GM18907 (cell line): ENCODE measurements around the gene AHSP.
"Not testable (repeated sequence)": the region's sequence is repeated elsewhere in the genome, so short reads cannot be mapped to it uniquely, and the experiment has no call there.

ENCODE experiments used
- ATAC-seq: cut with Tn5 transposase; IDR thresholded peaks from one replicate; pipeline ENCODE4 v1.9.1; 2021; ENCODE audit warnings: mild to moderate bottlenecking, moderate library complexity; ENCODE audit not compliant: unreplicated experiment

Gene AHSP, protein sequence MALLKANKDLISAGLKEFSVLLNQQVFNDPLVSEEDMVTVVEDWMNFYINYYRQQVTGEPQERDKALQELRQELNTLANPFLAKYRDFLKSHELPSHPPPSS

GRCh38 chr16:31527734-31528274 is at the start of gene AHSP:
Gene AHSP, plus strand, starts transcription at chr16:31527900. Its CDS starts 240 bp downstream, at chr16:31528140.
- no peak for ATAC-seq

DNA sequence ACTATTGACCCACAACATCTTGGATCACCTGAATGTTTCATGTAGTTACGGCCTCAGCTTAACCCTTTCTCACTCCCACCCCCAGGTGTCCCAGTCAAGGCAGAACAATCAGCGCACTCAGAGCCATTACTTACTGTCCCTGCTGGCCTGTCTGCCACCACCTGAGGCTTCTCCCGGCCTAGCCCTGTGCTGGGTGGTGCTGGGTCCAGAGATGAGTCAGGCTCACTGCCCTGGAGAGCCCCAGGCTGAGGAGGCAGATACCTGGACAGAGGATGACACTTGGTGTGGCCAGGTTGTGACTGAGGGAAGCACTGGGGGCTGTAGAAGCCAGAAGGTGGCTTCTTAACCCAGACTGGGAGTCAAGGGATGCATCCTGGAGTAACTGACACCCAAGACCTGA is 48.7 kb upstream of the AHSP start:
- ATAC-seq: no peak

GRCh38 chr16:31479751-31480150 is 47.9 kb upstream of the AHSP start:
- no peak for ATAC-seq

DNA sequence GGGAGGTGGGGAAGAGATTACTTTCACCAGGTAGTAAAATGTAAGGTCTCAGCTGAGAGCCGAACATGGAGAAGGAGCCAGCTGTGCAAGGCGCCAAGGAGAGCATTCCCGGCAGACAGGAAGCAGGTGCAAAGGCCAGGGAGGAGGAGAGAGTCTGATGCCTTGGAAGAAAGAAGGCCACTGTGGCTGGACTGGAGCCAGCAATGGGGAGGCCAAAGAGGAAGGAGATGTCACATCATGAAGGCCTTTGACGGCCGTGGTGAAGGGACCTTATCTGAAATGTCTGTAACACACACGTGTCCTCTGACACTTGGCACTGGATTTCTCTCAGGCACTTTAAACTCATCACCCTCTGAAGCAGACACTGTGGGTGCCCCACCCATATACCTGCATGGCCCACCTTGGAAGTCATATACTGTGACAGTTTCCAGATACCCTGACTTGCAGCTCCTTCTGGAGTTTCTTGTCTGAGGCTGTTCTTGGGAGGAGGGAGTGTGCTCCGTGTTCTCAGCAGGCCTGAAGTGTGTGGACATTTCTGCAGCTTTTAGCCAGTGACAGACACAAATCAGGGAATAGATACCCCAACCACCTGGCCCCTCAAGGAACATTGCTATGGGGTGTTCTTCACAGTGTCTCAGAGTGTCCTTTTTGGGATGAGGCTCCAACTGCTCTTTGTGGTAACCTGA is 46.7 kb upstream of the AHSP start:
- no peak for ATAC-seq

DNA sequence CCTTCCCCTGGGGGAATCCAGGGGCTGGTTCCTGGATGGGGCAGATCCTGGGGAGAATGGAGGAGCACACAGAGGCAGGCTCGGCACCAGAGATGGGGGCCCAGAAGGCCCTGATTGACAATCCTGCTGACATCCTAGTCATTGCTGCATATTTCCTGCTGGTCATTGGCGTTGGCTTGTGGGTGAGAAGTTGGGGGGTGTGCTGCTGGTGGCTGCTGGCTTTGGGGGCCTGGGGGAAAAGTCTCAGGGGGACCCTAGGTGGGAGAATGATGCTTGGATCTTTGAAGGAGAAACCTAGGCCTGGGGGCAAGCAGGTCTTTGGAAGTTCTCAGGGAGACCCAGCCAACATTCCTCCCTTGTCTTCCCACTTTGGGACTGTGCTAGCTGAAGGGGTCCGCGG is 44.6 kb upstream of the AHSP start, which contains the start of gene SLC5A2:
SLC5A2 (plus strand) TSS at position 43 of the 400 bp plus-strand sequence; CDS start at position 57, 14 bp downstream.
- no peak for ATAC-seq

DNA sequence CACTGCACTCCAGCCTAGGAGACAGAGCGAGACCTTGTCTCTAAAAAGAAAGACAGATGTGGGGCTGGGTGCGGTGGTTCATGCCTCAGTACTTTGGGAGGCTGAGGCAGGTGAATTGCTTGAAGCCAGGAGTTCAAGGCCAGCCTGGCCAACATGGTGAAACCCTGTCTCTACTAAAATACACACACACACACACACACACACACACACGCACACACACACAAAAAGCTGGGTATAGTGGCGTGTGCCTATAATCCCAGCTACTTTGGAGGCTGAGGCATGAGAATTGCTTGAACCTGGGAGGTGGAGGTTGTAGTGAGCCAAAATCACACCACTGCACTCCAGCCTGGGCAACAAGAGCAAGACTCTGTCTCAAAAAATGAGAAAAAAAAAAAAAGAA is 43.7 kb upstream of the AHSP start:
- ATAC-seq: not testable (repeated sequence)

- ATAC-seq: no peak
Observed at GRCh38 chr16:31484491-31485171, 43.1 kb upstream of the AHSP start.

GRCh38 chr16:31485571-31485970 is 42.1 kb upstream of the AHSP start:
- ATAC-seq: no peak

DNA sequence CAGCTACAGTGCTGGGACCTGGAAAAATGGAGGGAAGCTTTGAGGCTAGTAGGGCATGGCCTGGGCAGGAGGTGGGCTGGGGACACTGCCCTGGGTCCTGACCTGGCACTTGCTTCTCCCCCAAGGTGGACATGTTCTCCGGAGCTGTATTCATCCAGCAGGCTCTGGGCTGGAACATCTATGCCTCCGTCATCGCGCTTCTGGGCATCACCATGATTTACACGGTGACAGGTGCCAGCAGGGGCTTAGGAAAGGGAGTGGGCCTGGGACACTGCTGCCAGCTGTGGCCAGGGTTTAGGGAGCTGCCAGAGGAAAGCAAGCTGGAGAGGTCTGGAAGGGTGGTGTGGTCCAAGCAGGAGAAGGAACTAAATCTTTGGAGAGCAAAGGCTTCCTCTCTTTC is 41.7 kb upstream of the AHSP start:
- ATAC-seq: no peak

DNA sequence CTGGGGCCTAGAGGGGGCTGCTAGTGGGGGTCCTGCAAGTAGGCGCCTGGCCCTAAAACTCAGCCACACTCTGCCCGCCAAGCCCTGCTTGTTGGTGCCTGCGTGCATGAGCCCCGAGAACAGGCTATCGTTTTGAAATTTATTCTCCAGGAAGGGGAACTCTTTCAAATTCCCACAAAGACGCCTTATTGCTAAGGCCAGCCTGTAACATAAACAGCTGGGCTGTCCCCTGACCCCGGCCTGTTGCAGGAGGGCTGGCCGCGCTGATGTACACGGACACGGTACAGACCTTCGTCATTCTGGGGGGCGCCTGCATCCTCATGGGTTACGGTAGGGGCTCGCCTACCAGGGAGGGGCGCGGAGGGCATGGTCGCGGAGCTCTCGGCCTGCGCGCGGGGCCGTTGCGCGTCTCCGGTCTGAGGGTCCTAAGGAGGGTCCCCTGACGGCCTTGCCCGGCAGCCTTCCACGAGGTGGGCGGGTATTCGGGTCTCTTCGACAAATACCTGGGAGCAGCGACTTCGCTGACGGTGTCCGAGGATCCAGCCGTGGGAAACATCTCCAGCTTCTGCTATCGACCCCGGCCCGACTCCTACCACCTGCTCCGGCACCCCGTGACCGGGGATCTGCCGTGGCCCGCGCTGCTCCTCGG is 40.5 kb upstream of the AHSP start:
- ATAC-seq: no peak

- peak; percentile 88 for ATAC-seq
Observed at GRCh38 chr16:31487720-31488467, 39.8 kb upstream of the AHSP start.

GRCh38 chr16:31488468-31489297 is 39.0 kb upstream of the AHSP start:
- no peak for ATAC-seq

- no peak for ATAC-seq
Observed at GRCh38 chr16:31489298-31489564, 38.5 kb upstream of the AHSP start.

DNA sequence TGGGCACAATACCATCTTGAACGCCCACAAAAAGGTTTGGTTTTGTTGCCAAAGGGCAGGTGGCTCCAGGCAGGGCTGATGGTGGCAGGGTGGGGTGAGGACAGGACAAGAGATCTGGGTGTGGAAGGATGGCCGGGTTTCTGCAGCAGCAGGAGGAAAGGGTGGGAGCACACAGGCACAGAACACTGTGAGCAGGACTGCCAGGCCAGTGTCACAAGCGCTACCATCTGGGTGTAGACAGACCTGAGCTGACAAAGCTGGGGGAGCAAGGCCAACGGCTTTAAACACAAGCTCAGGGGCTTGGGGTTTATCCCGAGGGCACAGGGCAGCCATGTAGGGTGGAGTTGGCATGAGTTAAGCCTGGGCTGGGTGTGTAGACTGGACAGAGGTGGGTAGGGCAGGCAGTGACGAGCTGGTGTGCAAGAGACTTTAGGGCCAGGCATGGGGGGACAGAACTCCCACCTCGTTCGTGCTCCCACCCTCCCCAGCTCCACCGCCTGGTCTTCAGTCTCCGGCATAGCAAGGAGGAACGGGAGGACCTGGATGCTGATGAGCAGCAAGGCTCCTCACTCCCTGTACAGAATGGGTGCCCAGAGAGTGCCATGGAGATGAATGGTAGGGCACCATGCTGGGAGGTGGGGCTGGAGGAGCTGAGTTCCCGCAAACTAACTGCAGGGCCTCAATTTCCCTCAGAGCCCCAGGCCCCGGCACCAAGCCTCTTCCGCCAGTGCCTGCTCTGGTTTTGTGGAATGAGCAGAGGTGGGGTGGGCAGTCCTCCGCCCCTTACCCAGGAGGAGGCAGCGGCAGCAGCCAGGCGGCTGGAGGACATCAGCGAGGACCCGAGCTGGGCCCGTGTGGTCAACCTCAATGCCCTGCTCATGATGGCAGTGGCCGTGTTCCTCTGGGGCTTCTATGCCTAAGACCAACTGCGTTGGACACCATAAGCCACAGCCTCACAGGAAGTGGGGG is 37.8 kb upstream of the AHSP start:
- ATAC-seq: no peak

- no peak for ATAC-seq
Observed at GRCh38 chr16:31491778-31492418, 35.8 kb upstream of the AHSP start.

DNA sequence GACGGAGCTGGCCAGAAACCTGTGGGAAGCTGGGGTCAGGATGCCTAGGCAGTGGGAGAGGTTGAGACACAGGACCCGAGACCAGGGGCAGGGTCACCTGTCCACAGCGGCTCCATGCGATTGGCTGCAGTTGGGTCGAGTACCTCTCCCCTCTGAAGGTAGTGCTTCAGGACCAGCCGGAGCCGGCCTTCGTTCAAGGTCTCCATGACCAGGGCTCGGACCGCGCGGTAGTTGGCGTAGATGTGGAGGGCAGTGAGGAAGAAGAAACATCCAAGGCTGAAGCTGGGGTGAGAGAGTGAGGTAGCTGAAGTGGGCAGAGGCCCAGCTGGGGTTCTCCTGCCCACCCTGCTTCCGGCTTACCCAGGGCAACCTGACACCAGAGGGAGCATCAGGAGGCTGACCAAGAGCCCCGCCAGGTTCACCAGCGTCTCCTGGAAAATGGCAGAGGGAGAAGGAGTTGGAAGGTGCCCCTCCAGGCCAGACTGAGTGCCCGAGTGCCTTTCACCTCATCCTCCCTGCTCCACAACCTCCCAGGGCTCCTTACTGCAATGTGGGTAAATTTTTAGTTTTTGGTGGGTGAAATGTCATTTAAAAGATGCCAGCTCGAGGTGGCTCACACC is 34.1 kb upstream of the AHSP start:
- ATAC-seq: no peak

GRCh38 chr16:31496670-31497069 is 31.0 kb upstream of the AHSP start:
- no peak for ATAC-seq

DNA sequence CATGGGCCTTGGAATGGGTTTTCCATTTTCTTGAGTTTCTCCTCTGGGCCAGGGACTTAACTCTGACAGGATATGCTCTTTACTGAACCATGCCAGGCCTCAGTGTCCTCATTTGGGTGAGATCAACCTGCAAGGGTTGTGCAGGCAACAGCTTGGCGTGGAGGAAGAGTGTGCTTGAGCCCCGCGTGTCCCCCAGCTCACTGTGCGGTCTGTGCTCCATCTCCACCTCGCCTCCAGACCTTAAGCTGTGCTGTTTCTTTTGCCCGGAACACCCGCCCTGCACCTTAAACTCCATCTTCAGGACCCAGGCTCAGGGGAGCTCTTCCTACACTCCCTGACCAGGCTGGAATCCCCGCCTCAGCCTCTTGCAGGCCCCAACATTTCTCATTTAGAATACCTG is 29.2 kb upstream of the AHSP start:
- ATAC-seq: no peak
